ENCODE measurements around the gene TMEM108. TPM values are rescaled to one million over a fixed set of nuclear protein-coding genes. Genes with fewer than 3 reads are reported as not detected.

Gene TMEM108
- total RNA-seq, 1 experiment from 2014 or later: not detected

DNA sequence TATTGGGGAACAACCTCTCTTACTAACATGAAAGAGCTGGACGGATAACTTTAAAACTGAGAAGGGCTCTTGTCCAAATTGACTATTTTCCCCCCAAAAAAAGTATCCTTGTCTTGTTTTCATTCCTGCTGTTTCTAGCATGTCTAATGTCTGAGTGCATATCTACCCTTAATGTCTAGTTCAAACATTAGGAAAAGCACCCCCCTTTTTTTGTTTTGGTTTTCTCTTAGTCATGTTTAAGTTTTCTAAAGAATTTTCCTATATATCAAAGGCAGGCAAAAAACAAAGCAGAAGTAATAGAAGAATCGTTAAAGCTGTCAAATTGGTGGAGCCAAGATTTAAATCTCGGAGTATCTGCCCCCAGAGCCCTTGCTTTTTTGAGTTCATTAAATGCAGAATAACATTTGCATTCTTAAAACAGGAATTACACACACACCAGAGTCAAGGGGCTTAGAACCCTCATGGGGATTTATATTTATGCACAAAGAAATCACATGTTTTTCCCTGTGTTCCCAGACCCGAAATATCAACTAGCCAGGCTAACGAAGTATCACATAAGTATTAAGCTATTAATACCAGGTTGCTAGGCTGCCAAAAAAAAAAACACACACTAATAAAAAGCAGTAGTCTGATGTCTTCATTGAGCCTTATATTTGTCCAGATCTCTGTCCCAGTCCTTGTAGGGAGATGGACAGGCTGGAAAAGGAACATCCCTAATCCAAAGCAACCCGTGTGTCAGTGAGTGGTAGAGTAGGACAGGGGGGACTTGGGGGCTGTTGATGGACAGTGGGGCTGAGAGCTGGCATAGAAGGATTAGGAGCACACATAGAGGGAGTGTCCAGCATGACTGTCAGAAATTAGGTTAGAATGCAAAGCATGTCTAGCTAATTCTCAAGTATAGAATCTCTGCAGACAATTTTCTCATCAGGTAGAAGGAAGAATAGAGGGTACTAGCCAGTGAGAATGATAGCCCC is 258.0 kb downstream of the TMEM108 start:
- Mint-ChIP-seq H3K36me3 (ENCODE audit: insufficient read depth, unreplicated experiment) (no peaks in the 10 kb centered on the region), H3K27ac (ENCODE audit: low read depth, unreplicated experiment) (no peak overlapping the region), H3K4me1 (ENCODE audit: insufficient read depth, unreplicated experiment) (peaks cover 7% of the 10 kb centered on the region), H3K4me3 (ENCODE audit: unreplicated experiment) (no peak overlapping the region), H3K9me3 (ENCODE audit: unreplicated experiment) (no peaks in the 10 kb centered on the region), H3K27me3 (ENCODE audit: insufficient read depth, unreplicated experiment) (no peaks in the 10 kb centered on the region)
- no TSS peak for BruUV-seq (replicated peaks)
- CTCF ChIA-PET: interaction anchor here (0.9 kb wide), 1 partner anchor 12 kb away, joined by 6 read pairs; no protein-coding TSS in a partner anchor
- intact Hi-C loops (cut with micrococcal nuclease): no loop called here
- POLR2A ChIA-PET: interaction anchor here (0.6 kb wide), 1 partner anchor 11 kb away, joined by 3 read pairs; no protein-coding TSS in a partner anchor
- DNase-seq (ENCODE audit: unreplicated experiment): no peak
- TF ChIP-seq, protein P1, sequence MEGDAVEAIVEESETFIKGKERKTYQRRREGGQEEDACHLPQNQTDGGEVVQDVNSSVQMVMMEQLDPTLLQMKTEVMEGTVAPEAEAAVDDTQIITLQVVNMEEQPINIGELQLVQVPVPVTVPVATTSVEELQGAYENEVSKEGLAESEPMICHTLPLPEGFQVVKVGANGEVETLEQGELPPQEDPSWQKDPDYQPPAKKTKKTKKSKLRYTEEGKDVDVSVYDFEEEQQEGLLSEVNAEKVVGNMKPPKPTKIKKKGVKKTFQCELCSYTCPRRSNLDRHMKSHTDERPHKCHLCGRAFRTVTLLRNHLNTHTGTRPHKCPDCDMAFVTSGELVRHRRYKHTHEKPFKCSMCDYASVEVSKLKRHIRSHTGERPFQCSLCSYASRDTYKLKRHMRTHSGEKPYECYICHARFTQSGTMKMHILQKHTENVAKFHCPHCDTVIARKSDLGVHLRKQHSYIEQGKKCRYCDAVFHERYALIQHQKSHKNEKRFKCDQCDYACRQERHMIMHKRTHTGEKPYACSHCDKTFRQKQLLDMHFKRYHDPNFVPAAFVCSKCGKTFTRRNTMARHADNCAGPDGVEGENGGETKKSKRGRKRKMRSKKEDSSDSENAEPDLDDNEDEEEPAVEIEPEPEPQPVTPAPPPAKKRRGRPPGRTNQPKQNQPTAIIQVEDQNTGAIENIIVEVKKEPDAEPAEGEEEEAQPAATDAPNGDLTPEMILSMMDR (IDR thresholded peaks at IDR 0.05; ENCODE audit: unreplicated experiment): no peak

DNA sequence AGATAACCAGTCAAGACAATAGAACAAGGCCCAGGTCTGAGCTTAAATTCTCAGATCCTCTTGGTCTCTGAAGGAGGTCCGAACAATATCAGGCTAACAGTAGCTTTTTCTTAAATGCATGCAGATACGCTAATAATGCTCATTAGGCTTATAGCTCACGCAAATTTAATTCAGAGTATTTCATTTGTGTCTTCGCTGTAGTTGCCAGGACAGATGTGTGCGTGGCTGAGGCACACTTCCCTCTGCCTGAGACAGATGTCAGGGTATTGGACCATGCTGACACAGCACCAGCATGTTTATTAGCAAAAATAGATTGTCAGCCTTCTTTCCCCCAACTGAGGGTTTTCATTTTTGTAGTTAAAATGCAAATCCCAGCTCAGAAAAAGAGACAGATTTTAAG is 258.8 kb downstream of the TMEM108 start:
- POLR2A ChIA-PET: interaction anchor here (0.6 kb wide), 1 partner anchor 10 kb away, joined by 3 read pairs; no protein-coding TSS in a partner anchor
- peaks cover 7% of the 10 kb centered on the region for H3K4me1 Mint-ChIP-seq (ENCODE audit: insufficient read depth, unreplicated experiment)
- intact Hi-C loops (cut with micrococcal nuclease): no loop called here
- no peaks in the 10 kb centered on the region for H3K36me3 Mint-ChIP-seq (ENCODE audit: insufficient read depth, unreplicated experiment)
- BruUV-seq (replicated peaks): no TSS peak
- no peak overlapping the region for H3K27ac Mint-ChIP-seq (ENCODE audit: low read depth, unreplicated experiment)
- no peaks in the 10 kb centered on the region for H3K9me3 Mint-ChIP-seq (ENCODE audit: unreplicated experiment)
- no peak for DNase-seq (ENCODE audit: unreplicated experiment)
- CTCF ChIA-PET: interaction anchor here (0.9 kb wide), 1 partner anchor 12 kb away, joined by 6 read pairs; no protein-coding TSS in a partner anchor
- no peaks in the 10 kb centered on the region for H3K27me3 Mint-ChIP-seq (ENCODE audit: insufficient read depth, unreplicated experiment)
- TF ChIP-seq, protein P1 (IDR thresholded peaks at IDR 0.05; ENCODE audit: unreplicated experiment): no peak
- no peak overlapping the region for H3K4me3 Mint-ChIP-seq (ENCODE audit: unreplicated experiment)

DNA sequence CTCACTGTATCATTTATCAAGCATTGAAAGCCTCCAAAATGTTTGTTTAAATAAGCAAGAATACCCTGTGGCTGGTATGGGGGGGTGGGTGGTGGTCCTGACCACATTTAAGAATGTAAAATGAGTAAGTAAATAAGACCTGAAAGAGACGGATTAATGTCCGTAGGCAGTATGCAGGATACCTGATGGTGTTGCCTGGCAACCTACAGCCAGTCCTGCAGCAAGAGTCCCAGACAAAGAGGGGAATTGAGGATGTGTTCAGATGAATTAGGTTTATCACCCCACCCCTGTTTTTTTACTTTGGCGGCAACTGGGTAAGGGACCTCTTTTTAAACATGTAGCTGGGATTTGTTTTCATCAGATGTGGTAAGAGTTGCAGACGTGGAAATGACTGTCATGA is 261.9 kb downstream of the TMEM108 start:
- Mint-ChIP-seq H3K27ac (ENCODE audit: low read depth, unreplicated experiment) (no peak overlapping the region), H3K9me3 (ENCODE audit: unreplicated experiment) (no peaks in the 10 kb centered on the region), H3K27me3 (ENCODE audit: insufficient read depth, unreplicated experiment) (no peaks in the 10 kb centered on the region), H3K4me1 (ENCODE audit: insufficient read depth, unreplicated experiment) (peaks cover 6% of the 10 kb centered on the region), H3K36me3 (ENCODE audit: insufficient read depth, unreplicated experiment) (no peaks in the 10 kb centered on the region), H3K4me3 (ENCODE audit: unreplicated experiment) (no peak overlapping the region)
- no peak for DNase-seq (ENCODE audit: unreplicated experiment)
- ChIA-PET POLR2A (no interaction called here), CTCF (no interaction called here)
- intact Hi-C loops (cut with micrococcal nuclease): no loop called here
- TF ChIP-seq, protein P1 (IDR thresholded peaks at IDR 0.05; ENCODE audit: unreplicated experiment): no peak
- BruUV-seq (replicated peaks): no TSS peak

DNA sequence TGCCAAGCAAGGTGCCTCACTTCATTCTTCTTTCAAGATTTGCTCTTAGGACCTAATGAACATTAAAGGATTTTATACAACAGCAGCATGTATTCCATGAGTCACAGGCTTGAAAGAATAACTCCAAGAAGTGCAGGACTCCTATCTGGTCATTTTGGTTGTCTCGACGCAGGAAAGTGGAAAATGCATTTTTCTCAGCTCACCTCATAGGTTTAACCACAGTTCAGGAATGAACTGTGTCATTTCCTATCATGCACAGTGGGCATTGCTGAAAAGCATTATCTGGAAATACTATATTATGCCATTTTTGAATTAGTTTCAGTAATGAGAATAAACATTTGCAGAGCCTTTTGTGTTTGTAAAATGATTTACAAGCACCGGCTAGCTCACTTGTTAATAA is 263.0 kb downstream of the TMEM108 start:
- BruUV-seq (replicated peaks): no TSS peak
- H3K36me3 Mint-ChIP-seq (ENCODE audit: insufficient read depth, unreplicated experiment): no peaks in the 10 kb centered on the region
- POLR2A ChIA-PET: no interaction called here
- DNase-seq (ENCODE audit: unreplicated experiment): no peak
- H3K9me3 Mint-ChIP-seq (ENCODE audit: unreplicated experiment): no peaks in the 10 kb centered on the region
- intact Hi-C loops (cut with micrococcal nuclease): no loop called here
- no peak overlapping the region for H3K27ac Mint-ChIP-seq (ENCODE audit: low read depth, unreplicated experiment)
- no peaks in the 10 kb centered on the region for H3K27me3 Mint-ChIP-seq (ENCODE audit: insufficient read depth, unreplicated experiment)
- H3K4me1 Mint-ChIP-seq (ENCODE audit: insufficient read depth, unreplicated experiment): no peaks in the 10 kb centered on the region
- TF ChIP-seq, protein P1 (IDR thresholded peaks at IDR 0.05; ENCODE audit: unreplicated experiment): no peak
- H3K4me3 Mint-ChIP-seq (ENCODE audit: unreplicated experiment): no peak overlapping the region
- CTCF ChIA-PET: interaction anchor here (0.8 kb wide), 1 partner anchor 184 kb away, joined by 3 read pairs; no protein-coding TSS in a partner anchor
